MCF 10A (cell line): Measurements from ENCODE around the gene LATS2. TPM values are rescaled to one million over a fixed set of nuclear protein-coding genes. Genes with fewer than 3 reads are reported as not detected.
"Not testable (repeated sequence)": the region's sequence is repeated elsewhere in the genome, so short reads cannot be mapped to it uniquely, and the experiment has no call there.

ENCODE experiments used
- BruUV-seq: library from RNA; stranded (reverse); fragments of 400-500 nt; replicated peaks from 2 replicates; lab custom pipeline; 2021; lab: Mats Ljungman, UMichigan
- CTCF ChIA-PET: fragments of 300-600 bp; sonication (Branson Sonifier 250); formaldehyde crosslinking; extraction: SDS; loops from one replicate; lab custom pipeline; 2021; ENCODE audit warnings: antibody characterized with exemption, inconsistent platforms; lab: Yijun Ruan, JAX
- POLR2A ChIA-PET: fragments of 300-600, 350-650 bp; sonication (Branson Sonifier 250); formaldehyde crosslinking; extraction: SDS; loops from one replicate; lab custom pipeline; 2020; ENCODE audit warnings: antibody characterized with exemption, inconsistent platforms; lab: Yijun Ruan, JAX
- DNase-seq: peaks from one replicate; pipeline ENCODE4 v3.0.0-alpha.2; 2018; ENCODE audit not compliant: unreplicated experiment
- H3K27ac Mint-ChIP-seq: one replicate; pipeline ENCODE4 v1.8.0; 2022; ENCODE audit warnings: mild to moderate bottlenecking, low read depth, mixed read lengths; ENCODE audit not compliant: unreplicated experiment
- H3K27me3 Mint-ChIP-seq: one replicate; pipeline ENCODE4 v1.8.0; 2022; ENCODE audit warnings: mixed read lengths; ENCODE audit not compliant: insufficient read depth, unreplicated experiment
- H3K36me3 Mint-ChIP-seq: one replicate; pipeline ENCODE4 v1.8.0; 2022; ENCODE audit warnings: mild to moderate bottlenecking, moderate library complexity, mixed read lengths; ENCODE audit not compliant: insufficient read depth, unreplicated experiment
- H3K4me1 Mint-ChIP-seq: one replicate; pipeline ENCODE4 v1.8.0; 2022; ENCODE audit warnings: mixed read lengths; ENCODE audit not compliant: insufficient read depth, unreplicated experiment
- H3K4me3 Mint-ChIP-seq: one replicate; pipeline ENCODE4 v1.8.0; 2022; ENCODE audit warnings: mild to moderate bottlenecking, moderate library complexity, mixed read lengths; ENCODE audit not compliant: unreplicated experiment
- H3K9me3 Mint-ChIP-seq: one replicate; pipeline ENCODE4 v1.8.0; 2022; ENCODE audit warnings: mixed read lengths; ENCODE audit not compliant: unreplicated experiment
- intact Hi-C: fragments of 100-400 bp; cut with micrococcal nuclease; formaldehyde crosslinking; loops from 2 replicates; pipeline ENCODE4 v1.14.1; 2022
- total RNA-seq: library from RNA; stranded (reverse); gene quantifications from 2 replicates; pipeline ENCODE4 v1.2.3, GENCODE V29; 2022
- TF ChIP-seq, protein P1 (sequence below): fragments of 200-600 bp; IDR thresholded peaks from one replicate; pipeline ENCODE4 v1.8.0; 2022; ENCODE audit warnings: antibody characterized with exemption, mild to moderate bottlenecking; ENCODE audit not compliant: unreplicated experiment

The LATS2 gene
- total RNA-seq, 1 experiment from 2014 or later = 32.3 TPM

DNA sequence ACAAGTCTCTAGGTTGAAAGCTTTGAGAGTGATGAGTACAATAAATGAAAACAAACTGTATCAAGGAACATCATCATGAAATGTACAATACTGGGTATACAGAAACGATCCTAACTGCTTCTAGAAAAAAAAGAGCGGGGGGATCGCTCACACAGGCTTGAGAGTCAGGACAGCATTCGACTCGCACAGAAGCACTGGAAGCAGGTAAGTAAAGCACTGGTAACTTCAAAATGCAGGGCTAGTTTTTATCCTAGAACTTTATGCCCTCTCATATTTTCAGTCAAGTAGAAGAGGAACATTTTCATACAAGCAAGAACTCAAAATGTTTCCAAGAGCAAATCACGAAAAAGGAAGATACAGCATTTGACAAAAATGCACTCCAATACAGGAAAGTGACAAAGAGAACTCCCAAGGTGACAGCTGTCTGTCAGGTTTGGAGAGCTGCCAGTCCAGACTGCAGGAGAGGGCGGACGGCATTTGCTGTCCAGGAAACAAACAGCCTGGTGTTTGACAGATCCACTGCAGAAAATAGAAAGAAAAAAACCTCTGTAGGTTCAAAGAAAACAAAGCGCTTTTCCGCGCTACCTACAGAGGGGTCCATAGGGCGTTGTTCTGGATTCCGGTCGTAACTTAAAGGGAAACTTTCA, 100.6 kb downstream of the LATS2 start:
- POLR2A ChIA-PET = no interaction called here
- Mint-ChIP-seq H3K4me1 (no peaks in the 10 kb centered on the region), H3K27ac (no peak overlapping the region), H3K4me3 (no peak overlapping the region), H3K27me3 (peaks cover 39% of the 10 kb centered on the region), H3K36me3 (no peaks in the 10 kb centered on the region), H3K9me3 (no peaks in the 10 kb centered on the region)
- DNase-seq = no peak
- intact Hi-C loops = no loop called here
- TF ChIP-seq, protein P1, sequence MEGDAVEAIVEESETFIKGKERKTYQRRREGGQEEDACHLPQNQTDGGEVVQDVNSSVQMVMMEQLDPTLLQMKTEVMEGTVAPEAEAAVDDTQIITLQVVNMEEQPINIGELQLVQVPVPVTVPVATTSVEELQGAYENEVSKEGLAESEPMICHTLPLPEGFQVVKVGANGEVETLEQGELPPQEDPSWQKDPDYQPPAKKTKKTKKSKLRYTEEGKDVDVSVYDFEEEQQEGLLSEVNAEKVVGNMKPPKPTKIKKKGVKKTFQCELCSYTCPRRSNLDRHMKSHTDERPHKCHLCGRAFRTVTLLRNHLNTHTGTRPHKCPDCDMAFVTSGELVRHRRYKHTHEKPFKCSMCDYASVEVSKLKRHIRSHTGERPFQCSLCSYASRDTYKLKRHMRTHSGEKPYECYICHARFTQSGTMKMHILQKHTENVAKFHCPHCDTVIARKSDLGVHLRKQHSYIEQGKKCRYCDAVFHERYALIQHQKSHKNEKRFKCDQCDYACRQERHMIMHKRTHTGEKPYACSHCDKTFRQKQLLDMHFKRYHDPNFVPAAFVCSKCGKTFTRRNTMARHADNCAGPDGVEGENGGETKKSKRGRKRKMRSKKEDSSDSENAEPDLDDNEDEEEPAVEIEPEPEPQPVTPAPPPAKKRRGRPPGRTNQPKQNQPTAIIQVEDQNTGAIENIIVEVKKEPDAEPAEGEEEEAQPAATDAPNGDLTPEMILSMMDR = no peak
- BruUV-seq = no TSS peak
- CTCF ChIA-PET = no interaction called here

DNA sequence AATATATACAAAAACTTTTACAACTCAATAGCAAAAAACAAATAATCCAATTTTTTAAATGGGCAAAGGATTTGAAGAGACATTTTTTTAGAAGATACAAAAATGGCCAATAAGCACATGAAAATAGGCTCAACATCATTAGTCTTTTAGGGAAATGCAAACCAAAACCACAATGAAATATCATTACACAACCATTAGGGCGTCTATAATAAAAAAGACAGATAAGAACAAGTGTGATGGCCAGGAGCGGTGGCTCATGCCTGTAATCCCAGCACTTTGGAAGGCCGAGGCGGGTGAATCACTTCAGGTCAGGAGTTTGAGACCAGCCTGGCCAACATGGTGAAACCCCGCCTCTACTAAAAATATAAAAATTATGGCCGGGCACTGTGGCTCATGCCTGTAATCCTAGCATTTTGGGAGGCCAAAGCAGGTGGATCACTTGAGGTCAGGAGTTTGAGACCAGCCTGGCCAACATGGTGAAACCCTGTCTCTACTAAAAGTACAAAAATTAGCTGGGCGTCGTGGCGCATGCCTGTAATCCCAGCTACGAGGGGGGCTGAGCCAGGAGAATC, 104.3 kb downstream of the LATS2 start:
- POLR2A ChIA-PET, H3K4me3 Mint-ChIP-seq, H3K4me1 Mint-ChIP-seq, BruUV-seq, H3K36me3 Mint-ChIP-seq, intact Hi-C loops, DNase-seq, H3K9me3 Mint-ChIP-seq, H3K27ac Mint-ChIP-seq: not testable (repeated sequence)
- CTCF ChIA-PET = interaction anchor here (1.0 kb wide), 1 partner anchor 520 kb away, joined by 4 read pairs; no protein-coding TSS in a partner anchor
- peaks cover 29% of the 10 kb centered on the region for H3K27me3 Mint-ChIP-seq

DNA sequence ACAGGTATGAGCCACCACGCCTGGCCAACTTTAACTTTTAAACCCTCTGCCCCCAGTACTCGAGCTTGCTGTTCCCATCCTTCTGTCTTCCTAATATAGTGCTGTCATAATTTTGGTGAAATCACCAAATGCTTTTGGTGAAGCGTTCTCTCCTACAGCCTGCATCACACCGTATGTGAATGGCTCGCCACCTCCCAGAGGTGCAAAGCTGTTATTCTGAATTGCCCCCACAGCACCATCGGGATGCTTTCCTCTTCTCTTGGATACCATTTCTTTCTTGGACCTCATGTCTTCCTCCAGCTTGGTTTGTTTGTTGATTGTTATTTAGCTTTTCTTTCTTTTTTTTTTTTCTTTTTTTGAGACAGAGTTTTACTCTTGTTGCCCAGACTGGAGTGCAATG, 105.9 kb downstream of the LATS2 start:
- TF ChIP-seq, protein P1 = no peak
- Mint-ChIP-seq H3K4me3 (no peak overlapping the region), H3K4me1 (no peaks in the 10 kb centered on the region), H3K36me3 (no peaks in the 10 kb centered on the region), H3K9me3 (no peaks in the 10 kb centered on the region), H3K27me3 (peaks cover 13% of the 10 kb centered on the region), H3K27ac (no peak overlapping the region)
- DNase-seq = no peak
- CTCF ChIA-PET = interaction anchor here (0.5 to 1.6 kb wide), 2 partner anchors 12 to 742 kb away, joined by 4 read pairs; no protein-coding TSS in a partner anchor
- POLR2A ChIA-PET = interaction anchor here (1.2 kb wide), 1 partner anchor 10 kb away, joined by 3 read pairs; no protein-coding TSS in a partner anchor
- intact Hi-C loops = no loop called here
- no TSS peak for BruUV-seq

DNA sequence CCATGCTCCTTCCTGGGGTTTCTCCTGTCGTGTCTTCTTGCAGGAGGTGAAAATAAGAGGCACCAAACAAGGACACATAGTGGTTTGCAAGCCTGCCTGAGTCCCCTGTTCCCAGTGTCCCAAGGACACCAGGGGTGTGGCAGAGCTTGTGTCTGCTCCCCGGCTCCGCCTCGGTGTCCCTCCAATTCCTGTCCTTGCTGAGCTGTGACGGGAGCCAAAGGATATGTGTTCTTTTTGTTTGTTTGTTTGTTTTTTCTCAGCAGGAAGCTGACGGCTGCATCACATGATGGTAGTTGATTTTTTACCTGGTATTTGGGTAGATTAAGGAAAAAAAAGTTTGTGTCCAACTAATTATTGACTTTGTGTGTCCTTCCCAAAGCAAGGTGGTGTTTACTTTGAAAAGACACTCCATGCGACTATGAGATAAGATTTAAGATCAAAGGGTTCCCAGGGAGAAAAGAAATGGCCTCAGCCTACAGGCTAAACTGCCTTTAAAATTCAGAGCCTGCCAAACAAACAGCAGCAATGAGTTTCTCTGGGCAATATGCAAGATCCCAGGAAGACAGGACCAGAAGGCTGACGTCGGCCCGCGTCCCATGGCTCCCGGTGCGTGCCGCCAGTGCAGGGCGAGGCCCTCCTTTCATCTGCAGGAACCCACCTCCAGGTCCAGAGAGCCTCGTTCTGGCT, 108.0 kb downstream of the LATS2 start:
- no peak overlapping the region for H3K4me3 Mint-ChIP-seq
- DNase-seq = no peak
- H3K36me3 Mint-ChIP-seq = no peaks in the 10 kb centered on the region
- intact Hi-C loops = no loop called here
- POLR2A ChIA-PET = no interaction called here
- H3K4me1 Mint-ChIP-seq = peaks cover 3% of the 10 kb centered on the region
- H3K27ac Mint-ChIP-seq = no peak overlapping the region
- peaks cover 9% of the 10 kb centered on the region for H3K27me3 Mint-ChIP-seq
- CTCF ChIA-PET = no interaction called here
- TF ChIP-seq, protein P1 = no peak
- BruUV-seq = no TSS peak
- no peaks in the 10 kb centered on the region for H3K9me3 Mint-ChIP-seq
